NCI-H748 (cell line): ENCODE results near the gene C1orf159.
"Not testable (repeated sequence)": the region's sequence is repeated elsewhere in the genome, so short reads cannot be mapped to it uniquely, and the experiment has no call there.

Experiments used
- DNase-seq: peaks from one replicate; lab custom pipeline; 2025; ENCODE audit not compliant: unreplicated experiment; lab: John Stamatoyannopoulos, UW

The C1orf159 gene

GRCh38 chr1:1083416-1084371 is 32.2 kb downstream of the C1orf159 start:
- no peak for DNase-seq

GRCh38 chr1:1082776-1083415 is 33.0 kb downstream of the C1orf159 start:
- no peak for DNase-seq

- no peak for DNase-seq
These were observed 33.6 kb downstream of the C1orf159 start for GRCh38 chr1:1082239-1082775.

GRCh38 chr1:1081311-1082238 is 34.3 kb downstream of the C1orf159 start:
- no peak for DNase-seq

GRCh38 chr1:1080951-1081310 is 35.0 kb downstream of the C1orf159 start:
- DNase-seq, result no peak

GRCh38 chr1:1080122-1080757 is 35.6 kb downstream of the C1orf159 start:
- peak; percentile 52 for DNase-seq

GRCh38 chr1:1079408-1080121 is 36.3 kb downstream of the C1orf159 start:
- peak; percentile 58 for DNase-seq

GRCh38 chr1:1077396-1077795 is 38.5 kb downstream of the C1orf159 start:
- not testable (repeated sequence) for DNase-seq

- DNase-seq, result no peak
These were observed 40.5 kb downstream of the C1orf159 start for GRCh38 chr1:1075148-1075935.

GRCh38 chr1:1074631-1075147 is 41.2 kb downstream of the C1orf159 start:
- no peak for DNase-seq

GRCh38 chr1:1073743-1074587 is 41.9 kb downstream of the C1orf159 start, which contains the start of gene RNF223:
RNF223 (minus strand) TSS chr1:1074306; CDS start chr1:1072566, 1,740 bp downstream.
- peak; percentile 85 for DNase-seq

GRCh38 chr1:1072849-1073742 is 42.8 kb downstream of the C1orf159 start:
- DNase-seq, result no peak

- DNase-seq, result no peak
These were observed 43.5 kb downstream of the C1orf159 start for GRCh38 chr1:1072299-1072848.

GRCh38 chr1:1071486-1072298 is 44.2 kb downstream of the C1orf159 start:
- no peak for DNase-seq
